ENCODE data around the gene CLDN10. TPM values are rescaled to one million over a fixed set of nuclear protein-coding genes. Genes with fewer than 3 reads are reported as not detected.

The CLDN10 gene, protein sequence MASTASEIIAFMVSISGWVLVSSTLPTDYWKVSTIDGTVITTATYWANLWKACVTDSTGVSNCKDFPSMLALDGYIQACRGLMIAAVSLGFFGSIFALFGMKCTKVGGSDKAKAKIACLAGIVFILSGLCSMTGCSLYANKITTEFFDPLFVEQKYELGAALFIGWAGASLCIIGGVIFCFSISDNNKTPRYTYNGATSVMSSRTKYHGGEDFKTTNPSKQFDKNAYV
- total RNA-seq, result 0.19 and 0.28 TPM in 2 replicates

DNA sequence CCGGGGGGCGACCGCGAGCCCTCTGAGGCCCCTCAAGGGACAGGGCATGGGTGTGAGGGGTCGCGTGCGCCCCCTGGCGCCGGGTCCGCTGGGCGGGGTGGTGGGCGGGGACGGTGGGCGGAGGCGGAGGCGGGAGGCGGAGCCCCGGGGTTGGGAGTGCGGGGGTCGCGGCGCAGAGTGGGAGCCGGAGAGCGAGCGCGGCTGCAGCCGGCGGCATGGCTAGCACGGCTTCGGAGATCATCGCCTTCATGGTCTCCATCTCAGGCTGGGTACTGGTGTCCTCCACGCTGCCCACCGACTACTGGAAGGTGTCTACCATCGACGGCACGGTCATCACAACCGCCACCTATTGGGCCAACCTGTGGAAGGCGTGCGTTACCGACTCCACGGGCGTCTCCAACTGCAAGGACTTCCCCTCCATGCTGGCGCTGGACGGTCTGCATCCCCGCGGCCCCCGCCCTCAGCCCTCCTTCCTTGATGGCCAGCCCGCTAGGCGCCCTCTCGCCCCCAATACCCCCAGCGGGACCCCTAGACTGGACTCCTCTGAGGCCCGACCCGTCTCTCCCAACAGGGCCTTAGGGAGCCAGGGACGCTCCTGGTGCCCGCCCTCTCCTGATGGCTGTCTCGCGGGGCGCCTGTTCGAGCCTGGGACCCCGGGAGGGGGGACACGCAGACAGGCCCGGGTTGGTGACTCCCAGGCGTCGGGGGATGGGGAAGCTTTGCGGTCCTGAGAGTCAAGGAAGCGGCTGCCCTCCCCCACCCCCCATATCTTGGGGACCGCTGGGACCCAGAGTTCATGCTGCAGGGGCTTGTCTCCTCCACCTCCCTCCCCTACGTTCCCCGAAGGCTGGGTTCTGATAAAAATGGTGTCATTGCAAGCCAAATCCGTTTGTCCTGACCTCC is at the start of gene CLDN10:
Gene CLDN10, plus strand, starts transcription at position 182 of the 903 bp plus-strand sequence. Its CDS starts 34 bp downstream, at position 216.

Other genes with a start within 250 kb of the CLDN10 start
- 33.8 and 34.1 TPM in 2 replicates for gene DZIP1, start 92.0 kb downstream of the CLDN10 start, total RNA-seq
- 86.8 and 105 TPM in 2 replicates for gene DNAJC3, start 124.4 kb downstream of the CLDN10 start, total RNA-seq